Brain microvascular endothelial cell (primary cell): Measurements from ENCODE around the gene CCDC85B.

Experiments
- DNase-seq: peaks from one replicate; pipeline ENCODE4 v3.0.0-alpha.2; 2020
- H3K27ac ChIP-seq: fragments of 250-450 bp; sonication (Bioruptor Pico); 2 replicates; pipeline ENCODE4 v1.5.1; 2020; ENCODE audit warnings: mild to moderate bottlenecking, moderate library complexity
- H3K27me3 ChIP-seq: fragments of 250-450 bp; sonication (Bioruptor Pico); replicated peaks from 2 replicates; pipeline ENCODE4 v1.5.1; 2020; ENCODE audit warnings: mild to moderate bottlenecking
- H3K36me3 ChIP-seq: fragments of 250-450 bp; sonication (Bioruptor Pico); replicated peaks from 2 replicates; pipeline ENCODE4 v1.5.1; 2020; ENCODE audit warnings: mild to moderate bottlenecking
- H3K4me3 ChIP-seq: 2 replicates; pipeline ENCODE4 v1.5.1; 2011; ENCODE audit warnings: low read depth, mild to moderate bottlenecking, control low read depth, low read length, moderate library complexity
- CTCF ChIP-seq: IDR thresholded peaks from 2 replicates; pipeline ENCODE4 v1.5.1; 2011; ENCODE audit warnings: low read depth, mild to moderate bottlenecking, moderate library complexity, low read length, control low read depth, inconsistent platforms; ENCODE audit errors: missing control alignments
- in situ Hi-C: cut with HindIII; loops from 2 replicates; pipeline ENCODE4 v1.10.0; 2017; ENCODE audit warnings: low sequenced_read_pairs, low pct_ligation_motif_present

CCDC85B gene

GRCh38 chr11:65849366-65849765 is 41.1 kb upstream of the CCDC85B start:
- Histone ChIP-seq H3K27ac (no peak overlapping the region), H3K27me3 (no peaks in the 10 kb centered on the region), H3K4me3 (no peak overlapping the region), H3K36me3 (peaks cover 36% of the 10 kb centered on the region)
- no peak for DNase-seq
- in situ Hi-C loops = no loop called here
- TF ChIP-seq CTCF = no peak

DNA sequence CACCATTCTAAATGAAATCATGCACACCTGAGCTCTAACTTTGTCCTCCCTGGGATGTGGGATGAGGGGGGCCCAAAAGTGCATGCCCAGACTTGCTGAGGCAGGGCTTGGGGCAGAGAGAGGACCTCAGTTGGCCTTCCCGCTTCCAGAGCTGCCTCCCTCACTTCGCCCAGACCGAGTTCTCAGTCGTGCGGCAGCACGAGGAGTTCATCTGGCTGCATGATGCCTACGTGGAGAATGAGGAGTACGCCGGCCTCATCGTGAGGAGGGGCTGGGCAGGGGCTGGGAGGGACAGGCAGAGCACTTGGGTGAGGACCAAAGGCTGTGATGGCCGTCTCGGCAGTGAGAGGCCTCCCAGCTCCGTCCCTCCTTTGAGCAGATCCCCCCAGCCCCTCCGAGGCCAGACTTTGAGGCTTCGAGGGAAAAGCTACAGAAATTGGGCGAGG is 40.7 kb upstream of the CCDC85B start:
- no peak for TF ChIP-seq CTCF
- Histone ChIP-seq H3K27me3 (no peaks in the 10 kb centered on the region), H3K36me3 (peaks cover 39% of the 10 kb centered on the region), H3K4me3 (no peak overlapping the region), H3K27ac (no peak overlapping the region)
- in situ Hi-C loops = no loop called here
- DNase-seq = no peak

DNA sequence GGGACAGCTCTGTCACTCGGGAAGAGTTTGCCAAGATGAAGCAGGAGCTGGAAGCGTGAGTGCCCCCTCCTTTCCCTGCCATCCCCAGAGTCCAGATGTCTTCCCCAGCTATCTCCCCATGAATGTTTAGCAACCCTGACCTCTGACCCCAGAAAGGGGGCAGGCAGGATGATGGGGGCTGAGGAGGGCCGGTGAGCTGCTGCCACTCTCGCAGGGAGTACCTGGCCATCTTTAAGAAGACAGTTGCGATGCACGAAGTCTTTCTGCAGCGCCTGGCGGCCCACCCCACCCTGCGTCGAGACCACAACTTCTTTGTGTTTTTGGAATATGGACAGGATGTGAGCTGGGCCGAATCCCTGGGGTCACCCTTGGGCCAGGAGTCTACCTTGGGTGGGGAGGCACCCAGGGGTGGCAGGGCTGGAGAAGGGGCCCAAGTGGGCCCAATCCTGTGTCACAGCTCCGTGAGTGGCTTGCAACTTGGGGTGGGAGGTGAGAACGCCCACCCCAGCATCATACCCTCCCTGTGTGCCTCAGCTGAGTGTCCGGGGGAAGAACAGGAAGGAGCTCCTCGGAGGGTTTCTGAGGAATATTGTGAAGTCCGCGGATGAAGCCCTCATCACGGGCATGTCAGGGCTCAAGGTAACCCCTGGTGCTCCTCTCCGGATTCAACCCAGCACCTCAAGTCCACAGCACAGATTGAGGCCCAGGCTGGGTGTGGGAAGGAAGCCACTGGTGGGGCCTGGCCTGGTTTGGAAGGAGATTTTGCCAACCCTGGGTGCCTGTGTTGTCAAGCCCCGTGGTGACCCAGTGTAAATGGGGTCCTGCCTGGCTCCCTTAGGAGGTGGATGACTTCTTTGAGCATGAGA is 40.0 kb upstream of the CCDC85B start:
- DNase-seq = no peak
- H3K27ac ChIP-seq = no peak overlapping the region
- in situ Hi-C loops = no loop called here
- H3K36me3 ChIP-seq = peaks cover 46% of the 10 kb centered on the region
- TF ChIP-seq CTCF = no peak
- no peaks in the 10 kb centered on the region for H3K27me3 ChIP-seq
- H3K4me3 ChIP-seq = no peak overlapping the region

DNA sequence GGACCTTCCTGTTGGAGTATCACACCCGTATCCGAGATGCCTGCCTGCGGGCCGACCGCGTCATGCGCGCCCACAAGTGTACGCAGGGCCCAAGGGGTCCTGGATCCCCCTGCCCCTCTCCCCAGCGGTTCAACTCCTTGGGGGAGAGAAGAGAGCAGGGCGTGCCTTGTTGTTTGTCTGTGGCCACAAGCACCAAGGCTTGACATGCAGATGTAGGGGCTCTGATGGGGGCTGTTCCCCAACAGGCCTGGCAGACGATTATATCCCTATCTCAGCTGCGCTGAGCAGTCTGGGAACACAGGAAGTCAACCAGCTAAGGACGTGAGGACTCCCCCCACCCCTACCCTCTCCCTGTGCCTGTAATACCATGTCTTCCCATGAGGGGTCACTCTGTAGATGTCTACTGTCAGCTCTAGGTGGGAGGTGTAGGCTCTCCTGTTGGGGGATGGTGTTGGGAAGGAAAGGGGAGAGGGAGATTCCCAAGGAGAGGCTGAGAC is 39.3 kb upstream of the CCDC85B start:
- Histone ChIP-seq H3K4me3 (no peak overlapping the region), H3K27ac (no peak overlapping the region), H3K36me3 (peaks cover 53% of the 10 kb centered on the region), H3K27me3 (no peaks in the 10 kb centered on the region)
- DNase-seq = no peak
- TF ChIP-seq CTCF = peak; percentile 74
- in situ Hi-C loops = no loop called here

DNA sequence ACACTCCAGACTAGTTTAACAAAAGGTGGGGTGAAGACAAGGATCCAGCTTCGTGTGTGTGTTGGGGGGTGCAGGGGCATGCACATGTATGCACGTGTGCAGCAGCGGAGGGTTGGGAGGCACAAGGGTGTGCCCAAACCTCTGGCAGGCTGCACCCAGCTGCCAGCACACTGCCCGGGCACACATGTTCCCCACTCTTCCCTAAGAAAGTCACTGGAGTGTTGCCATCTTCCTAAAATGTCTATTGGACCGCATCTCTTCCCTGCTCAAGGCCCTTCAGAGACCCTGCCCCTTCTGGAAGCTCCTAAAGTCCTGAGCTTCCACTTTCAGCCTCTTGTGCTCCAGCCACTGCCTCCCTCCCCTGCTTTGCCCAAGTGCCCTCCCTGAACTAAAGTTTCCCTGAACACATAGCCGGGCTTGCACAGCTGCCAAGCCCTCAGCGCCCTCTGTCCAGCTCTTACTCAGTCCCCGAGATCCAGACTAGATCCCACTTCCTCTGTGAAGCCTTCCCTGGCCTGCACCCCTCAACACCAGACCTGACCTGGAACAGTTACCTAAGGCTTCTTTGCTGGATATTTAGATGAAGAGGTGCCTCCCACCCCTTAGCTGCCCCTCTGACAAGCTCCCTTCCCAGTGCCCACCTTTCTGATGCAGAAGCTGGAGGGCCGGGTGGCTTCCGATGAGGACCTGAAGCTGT is 38.5 kb upstream of the CCDC85B start:
- in situ Hi-C loops = no loop called here
- H3K27ac ChIP-seq = no peak overlapping the region
- DNase-seq = no peak

More for the DNA sequence above, 38.5 kb upstream of the CCDC85B start:
- Histone ChIP-seq H3K36me3 (peaks cover 61% of the 10 kb centered on the region), H3K4me3 (no peak overlapping the region), H3K27me3 (no peaks in the 10 kb centered on the region)
- no peak for TF ChIP-seq CTCF
